Endothelial cell of umbilical vein (primary cell): ENCODE measurements around the gene CD320. TPM values are rescaled to one million over a fixed set of nuclear protein-coding genes. Genes with fewer than 3 reads are reported as not detected.

Experiments
- BruUV-seq: library from RNA; stranded (reverse); fragments of 400-500 nt; replicated peaks from 2 replicates; lab custom pipeline; 2021; lab: Mats Ljungman, UMichigan
- CTCF ChIA-PET: fragments of 300-600, 350-600 bp; sonication (Branson Sonifier 250); formaldehyde crosslinking; loops from one replicate; lab custom pipeline; 2021; ENCODE audit warnings: antibody characterized with exemption, inconsistent platforms; lab: Charles Lee
- POLR2A ChIA-PET: fragments of 300-600, 350-600 bp; sonication (Branson Sonifier 250); formaldehyde crosslinking; loops from one replicate; lab custom pipeline; 2021; ENCODE audit warnings: antibody characterized with exemption, inconsistent platforms; lab: Charles Lee
- DNase-seq: peaks from one replicate; pipeline ENCODE4 v3.0.0-alpha.2; 2011; ENCODE audit warnings: low read depth, low spot score
- FAIRE-seq: peaks from 2 replicates; lab custom pipeline; 2011; peaks lifted over from hg19 to GRCh38; lab: Jason Lieb, UNC
- H2AFZ ChIP-seq: 2 replicates; pipeline ENCODE4 v1.6.0; 2012; ENCODE audit warnings: low read depth, low read length, control low read depth, inconsistent platforms
- H3K27ac ChIP-seq: 2 replicates; pipeline ENCODE4 v1.5.1; 2011; ENCODE audit warnings: low read depth, mild to moderate bottlenecking, control low read depth, low read length, moderate library complexity; ENCODE audit not compliant: insufficient read depth
- H3K27me3 ChIP-seq, 2 experiments: 2 replicates each; pipeline versions ENCODE4 v1.6.0 to v1.6.1; 2011; ENCODE audit warnings: low read length in 2 of 2, mixed read lengths in 1 of 2; ENCODE audit not compliant: control insufficient read depth in 2 of 2, insufficient read depth in 2 of 2
- H3K36me3 ChIP-seq, 2 experiments: 2 replicates in 1 of 2; 3 replicates in 1 of 2; pipeline ENCODE4 v1.5.1; 2011; ENCODE audit warnings: low read length in 2 of 2, mild to moderate bottlenecking in 1 of 2, moderate library complexity in 1 of 2; ENCODE audit not compliant: control insufficient read depth in 2 of 2, insufficient read depth in 2 of 2; ENCODE audit errors: extremely low read depth in 1 of 2
- H3K4me1 ChIP-seq: 3 replicates; pipeline ENCODE4 v1.5.1; 2011; ENCODE audit warnings: mild to moderate bottlenecking, low read length; ENCODE audit not compliant: control insufficient read depth, insufficient read depth; ENCODE audit errors: extremely low read depth
- H3K4me2 ChIP-seq: 2 replicates; pipeline ENCODE4 v1.6.1; 2011; ENCODE audit warnings: low read length, control low read depth, mixed read lengths; ENCODE audit not compliant: insufficient read depth
- H3K4me3 ChIP-seq, 3 experiments: fragments of 200-600 bp in 1 of 3; sonication (generic), shearing (Covaris generic) in 1 of 3; replicated peaks in 1 of 3; 2 replicates each; pipeline ENCODE4 v1.5.1; 2011 to 2016; ENCODE audit warnings: control low read depth in 3 of 3, low read length in 3 of 3, mild to moderate bottlenecking in 2 of 3, inconsistent platforms in 1 of 3, low read depth in 1 of 3, moderate library complexity in 1 of 3; ENCODE audit not compliant: insufficient read depth in 1 of 3
- H3K79me2 ChIP-seq: 2 replicates; pipeline ENCODE4 v1.6.0; 2012; ENCODE audit warnings: low read length, inconsistent platforms; ENCODE audit not compliant: control insufficient read depth, insufficient read depth
- H3K9ac ChIP-seq: replicated peaks from 2 replicates; pipeline ENCODE3; 2011; ENCODE audit warnings: low read length, control low read depth; ENCODE audit not compliant: insufficient read depth; ENCODE audit errors: extremely low read depth
- H3K9me1 ChIP-seq: replicated peaks from 3 replicates; pipeline ENCODE4 v1.6.0; 2011; ENCODE audit warnings: mild to moderate bottlenecking, low read length; ENCODE audit not compliant: control insufficient read depth, insufficient read depth; ENCODE audit errors: extremely low read depth
- H3K9me3 ChIP-seq: replicated peaks from 2 replicates; pipeline ENCODE4 v1.5.1; 2012; ENCODE audit warnings: low read length, inconsistent platforms; ENCODE audit not compliant: control insufficient read depth, insufficient read depth
- H4K20me1 ChIP-seq: replicated peaks from 2 replicates; pipeline ENCODE3; 2011; ENCODE audit warnings: mild to moderate bottlenecking, low read length; ENCODE audit not compliant: control insufficient read depth, insufficient read depth; ENCODE audit errors: extremely low read depth
- CTCF ChIP-seq, 2 donors: IDR thresholded peaks; 1 replicate in 1 of 2; 2 replicates in 1 of 2; pipeline ENCODE4 v1.5.1; 2011; ENCODE audit warnings: low read length in 2 of 2, mild to moderate bottlenecking in 2 of 2, moderate library complexity in 2 of 2, control low read depth in 1 of 2, inconsistent platforms in 1 of 2, low read depth in 1 of 2; ENCODE audit not compliant: insufficient read depth in 1 of 2; ENCODE audit errors: extremely low read depth in 1 of 2
- FOS ChIP-seq: IDR thresholded peaks from 2 replicates; pipeline ENCODE4 v1.6.1; 2011; ENCODE audit warnings: mild to moderate bottlenecking, low read length, moderate library complexity, borderline replicate concordance; ENCODE audit not compliant: insufficient read depth
- GATA2 ChIP-seq: IDR thresholded peaks from 2 replicates; pipeline ENCODE4 v1.7.0; 2011; ENCODE audit warnings: low read depth, mild to moderate bottlenecking, moderate library complexity, mixed read lengths, low read length; ENCODE audit not compliant: insufficient read length, insufficient read depth
- MAX ChIP-seq: IDR thresholded peaks from 2 replicates; pipeline ENCODE4 v1.6.1; 2011; ENCODE audit not compliant: insufficient read depth, insufficient read length
- MYC ChIP-seq: IDR thresholded peaks from one replicate; pipeline ENCODE4 v1.6.1; 2011; ENCODE audit warnings: mild to moderate bottlenecking, low read depth, low read length
- POLR2A ChIP-seq: IDR thresholded peaks from 2 replicates; pipeline ENCODE4 v1.6.1; 2012; ENCODE audit warnings: low read depth, mild to moderate bottlenecking, control low read depth, low read length
- POLR2AphosphoS5 ChIP-seq: IDR thresholded peaks from 2 replicates; pipeline ENCODE4 v1.6.1; 2012; ENCODE audit warnings: low read depth, mild to moderate bottlenecking, control low read depth, low read length, moderate library complexity; ENCODE audit not compliant: insufficient read depth
- dilution Hi-C: fragments of 300-500 bp; cut with MboI; formaldehyde crosslinking; loops from one replicate; pipeline ENCODE4 v1.15.0; 2019; ENCODE audit warnings: low sequenced_read_pairs; ENCODE audit not compliant: extremely low pct_ligation_motif_present
- intact Hi-C: fragments of 100-400 bp; cut with micrococcal nuclease; formaldehyde crosslinking; loops from one replicate; pipeline ENCODE4 v1.10.0; 2022
- polyA plus RNA-seq, 4 experiments: library from polyadenylated mRNA; depleted of rRNA in 3 of 4; stranded (reverse) in 3 of 4; unstranded in 1 of 4; fragments of >200 nt; gene quantifications; 2 replicates each; pipeline versions ENCODE4 v1.2.1 to v1.2.3, GENCODE V29; 2011 to 2012; ENCODE audit warnings: missing spikeins in 1 of 4
- total RNA-seq: library from RNA; stranded (reverse); gene quantifications from 2 replicates; pipeline ENCODE4 v1.2.3, GENCODE V29; 2021

CD320 gene
- total and polyA plus RNA-seq, 2 donors (not counting 3 experiments of a cell fraction or from before 2014, with no cell fraction given): 84.9 to 190 TPM

- Histone ChIP-seq H3K27ac (no peak overlapping the region), H3K4me2 (no peak overlapping the region), H3K36me3 (peaks cover 3 to 9% of the 10 kb centered on the region in 2 experiments), H3K4me3 (no peak overlapping the region), H4K20me1 (no peaks in the 10 kb centered on the region), H3K9ac (no peak overlapping the region), H3K9me1 (no peaks in the 10 kb centered on the region), H3K4me1 (peaks cover 20% of the 10 kb centered on the region), H3K27me3 (no peaks in the 10 kb centered on the region), H2AFZ (no peak overlapping the region), H3K79me2 (no peaks in the 10 kb centered on the region), H3K9me3 (no peaks in the 10 kb centered on the region)
- ChIA-PET POLR2A (interaction anchor here (1.0 kb wide), 1 partner anchor 13 kb away, joined by 3 read pairs; no protein-coding TSS in a partner anchor), CTCF (interaction anchor here (1.4 kb wide), 1 partner anchor 13 kb away, joined by 7 read pairs; no protein-coding TSS in a partner anchor)
- dilution Hi-C loops: no loop called here
- DNase-seq (peak; percentile 50), FAIRE-seq (no peak)
- intact Hi-C loops: no loop called here
- TF ChIP-seq MYC (no peak), FOS (no peak), CTCF (IDR thresholded peaks at IDR 0.05; ENCODE audit: extremely low read depth in 1 of 2, insufficient read depth in 1 of 2, low read depth in 1 of 2, low read length in 2 of 2) (no peak), MAX (no peak), GATA2 (no peak), POLR2AphosphoS5 (no peak), POLR2A (no peak)
- no TSS peak for BruUV-seq
These were observed 28.5 kb upstream of the CD320 start for GRCh38 chr19:8336660-8337059.
